Vagina (tissue), 2 donors: ENCODE data around the gene SLC22A23.

Source experiments
- POLR2AphosphoS5 ChIP-seq, 2 donors: sonication (generic); formaldehyde crosslinking; IDR thresholded peaks; one replicate each; pipeline ENCODE4 v1.9.0; 2017; ENCODE audit warnings: antibody characterized with exemption in 2 of 2, mild to moderate bottlenecking in 2 of 2, low read depth in 1 of 2; ENCODE audit not compliant: insufficient read depth in 1 of 2
- TF ChIP-seq, protein P1 (sequence below), 3 experiments: fragments of 450-650 bp in 2 of 3; fragments of 200-600 bp in 1 of 3; sonication (generic) in 1 of 3; IDR thresholded peaks; one replicate each; pipeline ENCODE4 v1.5.1; 2017 to 2019; ENCODE audit warnings: antibody characterized with exemption in 3 of 3, mild to moderate bottlenecking in 2 of 3, moderate library complexity in 2 of 3

DNA sequence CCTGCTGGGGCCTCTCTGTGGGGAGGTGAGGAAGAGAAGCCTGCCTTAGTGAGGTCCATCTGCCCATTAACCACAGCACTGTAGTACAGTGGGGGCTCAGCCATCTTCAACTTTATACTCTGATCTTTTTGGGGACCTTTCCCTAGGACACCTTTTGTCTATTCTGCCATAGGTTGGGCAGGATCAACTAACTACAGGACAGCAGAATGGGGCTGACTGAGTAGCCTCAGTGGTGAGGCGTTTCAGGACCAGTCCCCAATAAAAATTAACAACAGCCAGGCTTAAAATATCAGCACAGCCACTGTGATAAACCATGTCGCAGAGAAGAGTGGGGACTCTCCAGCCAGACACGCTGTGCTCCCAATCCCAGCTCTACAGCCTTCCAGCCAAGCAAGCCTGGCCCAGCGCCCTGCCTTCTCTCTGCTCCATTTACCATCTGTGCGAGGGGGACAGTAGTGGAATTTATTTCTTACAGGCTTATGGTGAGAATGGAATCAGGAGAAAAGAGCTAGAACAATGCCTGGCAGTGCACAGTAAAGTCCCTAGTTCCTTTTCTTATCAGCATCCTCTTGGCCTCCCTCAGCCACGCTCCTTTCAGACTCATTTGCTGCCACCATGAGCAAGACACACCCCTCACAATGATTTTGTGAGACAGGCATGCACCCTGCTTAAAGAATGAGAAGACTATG, 75.5 kb downstream of the SLC22A23 start:
- TF ChIP-seq, protein P1, sequence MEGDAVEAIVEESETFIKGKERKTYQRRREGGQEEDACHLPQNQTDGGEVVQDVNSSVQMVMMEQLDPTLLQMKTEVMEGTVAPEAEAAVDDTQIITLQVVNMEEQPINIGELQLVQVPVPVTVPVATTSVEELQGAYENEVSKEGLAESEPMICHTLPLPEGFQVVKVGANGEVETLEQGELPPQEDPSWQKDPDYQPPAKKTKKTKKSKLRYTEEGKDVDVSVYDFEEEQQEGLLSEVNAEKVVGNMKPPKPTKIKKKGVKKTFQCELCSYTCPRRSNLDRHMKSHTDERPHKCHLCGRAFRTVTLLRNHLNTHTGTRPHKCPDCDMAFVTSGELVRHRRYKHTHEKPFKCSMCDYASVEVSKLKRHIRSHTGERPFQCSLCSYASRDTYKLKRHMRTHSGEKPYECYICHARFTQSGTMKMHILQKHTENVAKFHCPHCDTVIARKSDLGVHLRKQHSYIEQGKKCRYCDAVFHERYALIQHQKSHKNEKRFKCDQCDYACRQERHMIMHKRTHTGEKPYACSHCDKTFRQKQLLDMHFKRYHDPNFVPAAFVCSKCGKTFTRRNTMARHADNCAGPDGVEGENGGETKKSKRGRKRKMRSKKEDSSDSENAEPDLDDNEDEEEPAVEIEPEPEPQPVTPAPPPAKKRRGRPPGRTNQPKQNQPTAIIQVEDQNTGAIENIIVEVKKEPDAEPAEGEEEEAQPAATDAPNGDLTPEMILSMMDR (IDR thresholded peaks at IDR 0.05) = no peak
- no peak for TF ChIP-seq POLR2AphosphoS5 (IDR thresholded peaks at IDR 0.05; ENCODE audit: insufficient read depth in 1 of 2, low read depth in 1 of 2)
